Activated T-helper 1 cell treated with anti-CD3 and anti-CD28 coated beads, Interleukin-12 subunit alpha, Interleukin-12 subunit beta, Interleukin-2, Interleukin-4 antibody, amounts not matched to agents 30 ng/mL and 10 ng/mL and 1 ng/mL, durations not matched to agents 14 hours and 24 hours and 36 hours (primary cell): ENCODE measurements around the gene CSMD2. TPM values are rescaled to one million over a fixed set of nuclear protein-coding genes. Genes with fewer than 3 reads are reported as not detected.

ENCODE experiments used
- DNase-seq: peaks from one replicate; pipeline ENCODE4 v3.0.0; 2021; ENCODE audit warnings: low spot score
- H3K27ac Mint-ChIP-seq: one replicate; pipeline ENCODE4 v1.8.0; 2021; ENCODE audit warnings: mild to moderate bottlenecking, mixed read lengths
- H3K27me3 Mint-ChIP-seq: one replicate; pipeline ENCODE4 v1.8.0; 2022; ENCODE audit warnings: mild to moderate bottlenecking, moderate library complexity, mixed read lengths; ENCODE audit not compliant: insufficient read depth
- H3K36me3 Mint-ChIP-seq: one replicate; pipeline ENCODE4 v1.8.0; 2021; ENCODE audit warnings: low read depth, mixed read lengths
- H3K4me1 Mint-ChIP-seq: one replicate; pipeline ENCODE4 v1.8.0; 2021; ENCODE audit warnings: low read depth, mixed read lengths
- H3K4me3 Mint-ChIP-seq: one replicate; pipeline ENCODE4 v1.8.0; 2021; ENCODE audit warnings: mild to moderate bottlenecking, moderate library complexity, mixed read lengths
- H3K9me3 Mint-ChIP-seq: one replicate; pipeline ENCODE4 v1.8.0; 2021; ENCODE audit warnings: mixed read lengths
- intact Hi-C: fragments of 100-400 bp; cut with micrococcal nuclease; formaldehyde crosslinking; loops from one replicate; pipeline ENCODE4 v1.15.1; 2024
- total RNA-seq: library from RNA; stranded (reverse); gene quantifications from 2 replicates; pipeline ENCODE4 v1.2.3, GENCODE V29; 2022

The CSMD2 gene
- total RNA-seq, 1 donor from 2014 or later, result not detected

GRCh38 chr1:34075576-34075975 is 89.5 kb downstream of the CSMD2 start:
- Mint-ChIP-seq H3K4me3 (no peak overlapping the region), H3K36me3 (no peaks in the 10 kb centered on the region), H3K9me3 (no peaks in the 10 kb centered on the region), H3K27ac (no peak overlapping the region), H3K27me3 (no peaks in the 10 kb centered on the region), H3K4me1 (no peaks in the 10 kb centered on the region)
- no peak for DNase-seq
- intact Hi-C loops, result no loop called here

GRCh38 chr1:34073028-34073695 is 91.9 kb downstream of the CSMD2 start:
- H3K4me1 Mint-ChIP-seq, result no peaks in the 10 kb centered on the region
- H3K36me3 Mint-ChIP-seq, result no peaks in the 10 kb centered on the region
- no peak overlapping the region for H3K4me3 Mint-ChIP-seq
- no peaks in the 10 kb centered on the region for H3K9me3 Mint-ChIP-seq
- no peaks in the 10 kb centered on the region for H3K27me3 Mint-ChIP-seq
- H3K27ac Mint-ChIP-seq, result no peak overlapping the region
- no peak for DNase-seq
- intact Hi-C loops, result no loop called here

- Mint-ChIP-seq H3K27ac (no peak overlapping the region), H3K36me3 (no peaks in the 10 kb centered on the region), H3K4me1 (no peaks in the 10 kb centered on the region), H3K4me3 (no peak overlapping the region), H3K9me3 (no peaks in the 10 kb centered on the region), H3K27me3 (no peaks in the 10 kb centered on the region)
- intact Hi-C loops, result no loop called here
- DNase-seq, result no peak
Observed at GRCh38 chr1:34070201-34070836, 94.7 kb downstream of the CSMD2 start.

- Mint-ChIP-seq H3K4me3 (no peak overlapping the region), H3K4me1 (no peaks in the 10 kb centered on the region), H3K27ac (no peak overlapping the region), H3K36me3 (no peaks in the 10 kb centered on the region), H3K9me3 (no peaks in the 10 kb centered on the region), H3K27me3 (no peaks in the 10 kb centered on the region)
- intact Hi-C loops, result no loop called here
- DNase-seq, result no peak
Observed at GRCh38 chr1:34066981-34067603, 97.9 kb downstream of the CSMD2 start.

DNA sequence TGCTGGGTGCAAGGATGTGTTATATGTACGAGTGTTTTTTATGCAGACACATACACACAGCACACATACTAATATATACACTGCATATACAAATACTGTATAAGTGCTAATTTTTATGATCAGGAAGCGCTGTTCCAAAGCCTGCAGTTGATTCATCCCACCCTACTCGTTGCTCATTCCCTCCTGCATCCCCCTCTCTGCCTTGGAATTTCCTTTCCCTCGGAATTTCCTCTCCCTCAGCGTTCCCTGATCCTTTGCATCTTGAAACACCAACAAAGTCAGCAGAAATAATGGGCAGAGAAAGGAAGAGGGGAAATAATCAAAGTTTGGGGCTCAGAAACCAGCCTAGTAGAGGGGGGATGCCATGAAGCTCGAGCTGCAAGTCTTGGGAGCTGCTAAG is 98.9 kb downstream of the CSMD2 start:
- intact Hi-C loops, result no loop called here
- Mint-ChIP-seq H3K4me3 (no peak overlapping the region), H3K4me1 (no peaks in the 10 kb centered on the region), H3K27ac (no peak overlapping the region), H3K27me3 (no peaks in the 10 kb centered on the region), H3K9me3 (no peaks in the 10 kb centered on the region), H3K36me3 (no peaks in the 10 kb centered on the region)
- DNase-seq, result no peak

GRCh38 chr1:34065498-34065897 is 99.5 kb downstream of the CSMD2 start:
- intact Hi-C loops, result no loop called here
- H3K27me3 Mint-ChIP-seq, result no peaks in the 10 kb centered on the region
- H3K4me1 Mint-ChIP-seq, result no peaks in the 10 kb centered on the region
- no peaks in the 10 kb centered on the region for H3K9me3 Mint-ChIP-seq
- H3K36me3 Mint-ChIP-seq, result no peaks in the 10 kb centered on the region
- H3K4me3 Mint-ChIP-seq, result no peak overlapping the region
- H3K27ac Mint-ChIP-seq, result no peak overlapping the region
- DNase-seq, result no peak

DNA sequence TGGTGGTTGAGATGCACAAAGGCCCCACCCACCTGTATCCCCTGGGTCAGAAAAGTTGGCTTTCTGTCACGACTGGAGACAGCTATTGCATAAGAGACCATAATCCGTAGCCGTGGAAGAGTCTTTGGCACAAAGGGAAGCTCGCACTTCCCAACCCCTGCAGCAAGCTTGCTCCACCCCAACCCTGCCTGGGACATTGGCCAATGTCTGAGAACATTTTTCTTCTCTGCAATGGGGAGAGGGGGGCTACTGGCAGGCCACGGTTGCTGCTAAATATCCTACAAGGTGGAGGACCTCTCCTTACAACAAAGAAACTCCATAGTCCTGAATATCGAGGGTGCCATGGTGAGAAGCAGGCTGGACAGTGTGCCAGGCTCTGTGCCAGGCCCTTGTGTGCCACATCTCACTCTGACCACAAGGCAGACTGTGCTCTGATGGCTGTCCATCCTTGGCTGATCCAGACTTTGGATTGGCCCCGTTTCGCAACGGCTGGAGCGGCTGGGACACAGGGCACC is 104.1 kb downstream of the CSMD2 start:
- Mint-ChIP-seq H3K27me3 (no peaks in the 10 kb centered on the region), H3K4me1 (no peaks in the 10 kb centered on the region), H3K4me3 (no peak overlapping the region), H3K9me3 (no peaks in the 10 kb centered on the region), H3K27ac (no peak overlapping the region), H3K36me3 (no peaks in the 10 kb centered on the region)
- DNase-seq, result no peak
- intact Hi-C loops, result no loop called here

- no peaks in the 10 kb centered on the region for H3K27me3 Mint-ChIP-seq
- H3K9me3 Mint-ChIP-seq, result no peaks in the 10 kb centered on the region
- H3K4me3 Mint-ChIP-seq, result no peak overlapping the region
- intact Hi-C loops, result no loop called here
- no peak for DNase-seq
- no peaks in the 10 kb centered on the region for H3K4me1 Mint-ChIP-seq
- H3K36me3 Mint-ChIP-seq, result no peaks in the 10 kb centered on the region
- no peak overlapping the region for H3K27ac Mint-ChIP-seq
Observed at GRCh38 chr1:34060187-34060730, 104.8 kb downstream of the CSMD2 start.

- H3K4me3 Mint-ChIP-seq, result no peak overlapping the region
- intact Hi-C loops, result no loop called here
- no peak for DNase-seq
- no peak overlapping the region for H3K27ac Mint-ChIP-seq
- H3K27me3 Mint-ChIP-seq, result no peaks in the 10 kb centered on the region
- no peaks in the 10 kb centered on the region for H3K4me1 Mint-ChIP-seq
- no peaks in the 10 kb centered on the region for H3K36me3 Mint-ChIP-seq
- H3K9me3 Mint-ChIP-seq, result no peaks in the 10 kb centered on the region
Observed at GRCh38 chr1:34057347-34058130, 107.5 kb downstream of the CSMD2 start.

DNA sequence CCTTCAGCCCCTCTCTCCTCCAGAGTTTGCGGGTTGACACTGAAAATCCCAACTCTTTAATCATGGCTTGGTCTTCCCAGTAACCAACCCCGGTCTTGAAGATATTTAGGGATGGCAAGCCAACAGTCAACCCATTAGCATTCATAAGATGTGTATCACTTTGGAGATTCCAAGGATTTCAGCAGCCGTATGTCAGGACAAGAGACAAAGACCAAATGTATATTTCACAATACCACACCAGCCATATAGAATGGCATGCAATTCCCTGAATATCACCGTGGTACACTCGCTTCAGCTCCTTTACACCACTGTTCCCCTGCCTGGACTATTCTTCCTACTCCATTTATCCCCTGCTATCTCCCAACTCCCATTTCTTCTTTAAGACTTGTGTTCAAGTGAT is 109.2 kb downstream of the CSMD2 start:
- no peak overlapping the region for H3K4me3 Mint-ChIP-seq
- no peak for DNase-seq
- no peaks in the 10 kb centered on the region for H3K27me3 Mint-ChIP-seq
- intact Hi-C loops, result no loop called here
- H3K27ac Mint-ChIP-seq, result no peak overlapping the region
- no peaks in the 10 kb centered on the region for H3K4me1 Mint-ChIP-seq
- H3K36me3 Mint-ChIP-seq, result no peaks in the 10 kb centered on the region
- H3K9me3 Mint-ChIP-seq, result no peaks in the 10 kb centered on the region

DNA sequence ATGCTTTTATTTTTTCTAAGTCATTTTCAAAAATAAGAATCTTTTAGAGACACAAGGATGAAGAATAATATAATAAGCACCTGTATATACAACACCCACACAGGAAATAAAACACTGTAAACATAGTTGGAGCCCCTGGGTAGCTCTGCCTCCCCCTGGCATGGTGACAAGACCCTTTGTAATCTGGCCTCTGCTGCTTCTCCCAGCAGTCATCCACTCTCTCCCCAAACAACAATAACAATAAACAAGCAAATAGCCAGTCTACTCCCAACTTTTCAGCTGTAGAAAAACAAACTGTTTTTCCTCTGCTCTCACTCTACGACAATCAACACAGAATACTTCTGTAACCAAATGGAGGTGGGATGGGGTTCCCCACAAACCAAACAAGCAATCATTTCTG is 110.1 kb downstream of the CSMD2 start:
- no peak overlapping the region for H3K27ac Mint-ChIP-seq
- no peaks in the 10 kb centered on the region for H3K36me3 Mint-ChIP-seq
- H3K9me3 Mint-ChIP-seq, result no peaks in the 10 kb centered on the region
- DNase-seq, result no peak
- intact Hi-C loops, result no loop called here
- H3K4me1 Mint-ChIP-seq, result no peaks in the 10 kb centered on the region
- no peaks in the 10 kb centered on the region for H3K27me3 Mint-ChIP-seq
- no peak overlapping the region for H3K4me3 Mint-ChIP-seq

GRCh38 chr1:34053660-34054059 is 111.4 kb downstream of the CSMD2 start:
- intact Hi-C loops, result no loop called here
- Mint-ChIP-seq H3K27me3 (no peaks in the 10 kb centered on the region), H3K9me3 (no peaks in the 10 kb centered on the region), H3K4me3 (no peak overlapping the region), H3K27ac (no peak overlapping the region), H3K4me1 (no peaks in the 10 kb centered on the region), H3K36me3 (no peaks in the 10 kb centered on the region)
- DNase-seq, result no peak

DNA sequence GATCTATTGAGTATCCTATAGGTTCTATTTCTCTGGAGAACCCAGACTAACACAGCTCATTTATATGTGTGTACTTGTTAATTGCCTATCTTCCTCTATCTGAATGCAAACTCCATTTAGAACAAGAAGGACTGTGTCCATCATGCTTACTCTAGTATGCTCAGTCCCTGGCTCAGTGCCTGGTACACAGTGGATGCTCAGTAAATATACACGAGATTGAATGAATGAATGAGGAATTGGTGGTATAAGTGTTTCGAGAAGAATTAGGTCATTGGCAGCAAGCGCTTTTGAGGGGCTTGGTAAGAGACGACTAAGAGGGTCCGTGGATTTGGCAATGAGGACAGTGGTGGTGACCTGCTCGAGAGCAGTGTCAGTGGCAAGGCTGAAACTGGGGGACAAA is 112.5 kb downstream of the CSMD2 start:
- Mint-ChIP-seq H3K4me3 (no peak overlapping the region), H3K4me1 (no peaks in the 10 kb centered on the region), H3K36me3 (no peaks in the 10 kb centered on the region), H3K27ac (no peak overlapping the region), H3K9me3 (no peaks in the 10 kb centered on the region), H3K27me3 (no peaks in the 10 kb centered on the region)
- no peak for DNase-seq
- intact Hi-C loops, result no loop called here
